Activated T-helper 17 cell treated with anti-CD3 and anti-CD28 coated beads, Interleukin-2, amount 50 U/mL, for 72 hours (primary cell): Measurements from ENCODE around the gene CCDC13. TPM values are rescaled to one million over a fixed set of nuclear protein-coding genes. Genes with fewer than 3 reads are reported as not detected.

Source experiments
- ATAC-seq: fragments of 150-1000 bp; cut with Tn5 transposase; replicated peaks from 2 replicates; pipeline ENCODE4 v1.10.0; 2021; ENCODE audit warnings: mild to moderate bottlenecking, moderate library complexity
- H3K27ac Mint-ChIP-seq: one replicate; pipeline ENCODE4 v1.8.0; 2022; ENCODE audit warnings: mixed read lengths
- H3K27me3 Mint-ChIP-seq: one replicate; pipeline ENCODE4 v1.8.0; 2022; ENCODE audit warnings: mixed read lengths
- H3K36me3 Mint-ChIP-seq: one replicate; pipeline ENCODE4 v1.8.0; 2022; ENCODE audit warnings: low read depth, mild to moderate bottlenecking, mixed read lengths
- H3K4me1 Mint-ChIP-seq: one replicate; pipeline ENCODE4 v1.8.0; 2022; ENCODE audit warnings: mixed read lengths
- H3K4me3 Mint-ChIP-seq: one replicate; pipeline ENCODE4 v1.8.0; 2022; ENCODE audit warnings: mild to moderate bottlenecking, mixed read lengths
- H3K9me3 Mint-ChIP-seq: one replicate; pipeline ENCODE4 v1.8.0; 2022; ENCODE audit warnings: mixed read lengths
- total RNA-seq, 2 donors: library from RNA; stranded (reverse); gene quantifications; one replicate each; pipeline ENCODE4 v1.2.3, GENCODE V29; 2022

CCDC13 gene
- total RNA-seq, 2 donors from 2014 or later: 0.24 TPM; not detected in 1

DNA sequence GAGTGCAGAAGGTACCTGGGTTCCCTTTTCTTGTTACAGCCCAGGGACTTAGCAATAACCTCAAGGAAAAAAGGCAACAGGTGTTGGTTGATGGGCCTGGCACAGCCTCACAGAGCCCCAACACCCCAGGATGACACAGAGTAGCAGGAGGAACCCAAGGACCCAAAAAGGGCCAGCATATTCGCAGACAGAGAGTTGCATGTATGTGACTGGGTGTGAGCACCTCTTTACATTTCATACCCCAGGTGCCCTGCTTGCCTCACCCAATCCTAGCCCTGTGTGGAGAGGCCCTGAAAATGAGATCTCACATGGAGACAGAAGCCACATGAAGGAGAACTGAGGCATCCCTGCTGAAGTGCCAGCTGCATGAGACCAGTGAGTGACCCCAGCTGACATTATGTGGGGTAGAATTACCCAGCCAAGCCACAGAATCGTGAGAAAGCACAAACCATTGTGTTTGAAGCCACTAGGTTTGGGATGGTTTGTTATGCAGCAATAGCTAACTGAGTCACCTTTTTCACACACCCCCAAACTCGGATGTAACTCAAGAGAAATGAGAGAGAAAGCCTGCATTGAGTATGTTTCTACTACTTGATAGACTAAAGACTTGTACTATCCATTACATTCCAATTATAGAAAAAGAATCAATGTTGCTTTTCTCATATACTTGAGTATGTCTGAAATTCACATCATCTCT is 44.2 kb downstream of the CCDC13 start:
- Mint-ChIP-seq H3K9me3 (no peaks in the 10 kb centered on the region), H3K4me1 (no peaks in the 10 kb centered on the region), H3K27ac (no peak overlapping the region), H3K36me3 (no peaks in the 10 kb centered on the region), H3K27me3 (peaks cover 8% of the 10 kb centered on the region), H3K4me3 (no peak overlapping the region)
- ATAC-seq: no peak

DNA sequence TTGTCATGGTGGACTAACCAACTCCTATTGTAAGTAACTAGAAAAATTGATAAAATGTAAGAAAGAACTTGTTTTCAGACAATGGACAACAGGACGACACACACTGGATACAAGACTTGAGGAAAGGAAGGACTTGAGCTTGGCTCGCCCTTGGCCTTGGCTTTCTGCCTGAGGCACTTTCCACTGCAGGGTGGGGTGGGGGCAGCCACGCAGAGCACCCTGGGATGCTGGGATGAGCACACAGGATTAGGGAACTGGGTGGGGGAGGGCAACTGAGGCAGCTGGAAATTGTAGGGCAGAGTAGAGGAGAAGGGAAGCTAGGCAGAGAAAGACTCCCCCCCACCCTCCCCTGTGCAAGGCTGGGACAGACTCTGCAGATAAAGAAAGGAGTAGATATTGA is 45.0 kb downstream of the CCDC13 start:
- Mint-ChIP-seq H3K36me3 (no peaks in the 10 kb centered on the region), H3K27me3 (peaks cover 11% of the 10 kb centered on the region), H3K9me3 (no peaks in the 10 kb centered on the region), H3K4me1 (no peaks in the 10 kb centered on the region), H3K27ac (no peak overlapping the region), H3K4me3 (no peak overlapping the region)
- no peak for ATAC-seq

DNA sequence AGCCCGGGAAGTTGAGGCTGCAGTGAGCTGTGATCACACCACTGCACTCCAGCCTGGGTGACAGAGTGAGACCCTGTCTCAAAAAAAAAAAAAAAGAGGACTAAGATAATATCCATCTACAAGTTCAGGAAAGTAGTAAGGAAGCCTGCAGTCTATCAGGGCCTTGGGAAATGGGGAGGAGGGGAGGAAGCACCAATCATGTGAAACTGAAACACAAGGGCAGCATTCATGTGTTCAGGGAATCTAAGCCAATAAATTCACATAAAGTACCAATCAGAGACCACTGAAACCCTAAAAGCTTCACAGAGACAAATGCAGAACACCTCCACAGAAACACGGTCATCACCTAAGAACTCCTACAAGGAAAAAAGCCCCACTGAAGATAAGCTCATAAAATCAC is 47.6 kb downstream of the CCDC13 start:
- Mint-ChIP-seq H3K36me3 (no peaks in the 10 kb centered on the region), H3K9me3 (no peaks in the 10 kb centered on the region), H3K27ac (no peak overlapping the region), H3K27me3 (peaks cover 14% of the 10 kb centered on the region), H3K4me1 (no peaks in the 10 kb centered on the region), H3K4me3 (no peak overlapping the region)
- ATAC-seq: no peak

DNA sequence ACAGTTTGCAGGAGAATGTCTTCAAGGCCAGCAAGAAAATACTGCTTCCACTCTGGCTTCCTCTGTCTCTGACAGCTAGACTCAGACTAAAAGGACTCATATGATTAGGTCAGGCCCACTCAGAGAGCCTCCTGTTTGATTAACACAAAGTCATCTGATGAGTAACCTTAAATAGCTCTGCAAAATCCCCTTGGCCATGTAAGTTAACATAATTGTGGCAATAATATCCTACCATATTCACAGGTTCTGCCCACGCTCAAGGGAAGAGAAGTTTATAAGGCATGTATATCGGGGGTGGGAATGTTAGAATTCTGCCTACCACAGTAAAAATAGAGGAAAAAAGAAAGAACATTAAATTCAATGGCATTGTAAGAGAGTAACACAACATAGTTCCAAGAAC is 49.8 kb downstream of the CCDC13 start:
- no peak for ATAC-seq
- no peaks in the 10 kb centered on the region for H3K36me3 Mint-ChIP-seq
- peaks cover 16% of the 10 kb centered on the region for H3K27me3 Mint-ChIP-seq
- H3K27ac Mint-ChIP-seq: no peak overlapping the region
- H3K9me3 Mint-ChIP-seq: no peaks in the 10 kb centered on the region
- H3K4me1 Mint-ChIP-seq: no peaks in the 10 kb centered on the region
- no peak overlapping the region for H3K4me3 Mint-ChIP-seq

Other genes starting within 250 kb of the CCDC13 start
- 10 to 100 TPM; 32.3 to 46.9 TPM for gene SEC22C, start 191.3 kb downstream of the CCDC13 start, total RNA-seq
- gene SS18L2, start 182.4 kb downstream of the CCDC13 start, total RNA-seq: 10 to 100 TPM; 55.7 to 69.8 TPM
- 100 to 1,000 TPM in 1 of 2 donors, 10 to 100 TPM in 1; 81.8 to 122 TPM for gene NKTR, start 172.6 kb downstream of the CCDC13 start, total RNA-seq
- 1 to 10 TPM in 1 of 2 donors, under 1 TPM in 1; 0.19 to 1.2 TPM for gene ZBTB47, start 119.6 kb downstream of the CCDC13 start, total RNA-seq
- not detected for gene KLHL40, start 87.7 kb downstream of the CCDC13 start, total RNA-seq
- not detected for gene HHATL, start 70.5 kb downstream of the CCDC13 start, total RNA-seq
- 10 to 100 TPM; 46.4 to 84.4 TPM for gene HIGD1A, start 31.2 kb upstream of the CCDC13 start, total RNA-seq
- gene ACKR2, start 36.2 kb upstream of the CCDC13 start, total RNA-seq: 1 to 10 TPM in 1 of 2 donors, under 1 TPM in 1; 0.77 to 1.3 TPM
- not detected for gene CYP8B1, start 102.6 kb upstream of the CCDC13 start, total RNA-seq
- gene ZNF662, start 132.9 kb upstream of the CCDC13 start, total RNA-seq: under 1 TPM; 0.06 to 0.24 TPM
- not detected for gene GASK1A, start 206.1 kb upstream of the CCDC13 start, total RNA-seq